ENCODE results near the gene FHAD1. TPM values are rescaled to one million over a fixed set of nuclear protein-coding genes. Genes with fewer than 3 reads are reported as not detected.

FHAD1 gene
- polyA plus RNA-seq, 3 donors = 0.67 to 0.69 TPM; not detected in 1

DNA sequence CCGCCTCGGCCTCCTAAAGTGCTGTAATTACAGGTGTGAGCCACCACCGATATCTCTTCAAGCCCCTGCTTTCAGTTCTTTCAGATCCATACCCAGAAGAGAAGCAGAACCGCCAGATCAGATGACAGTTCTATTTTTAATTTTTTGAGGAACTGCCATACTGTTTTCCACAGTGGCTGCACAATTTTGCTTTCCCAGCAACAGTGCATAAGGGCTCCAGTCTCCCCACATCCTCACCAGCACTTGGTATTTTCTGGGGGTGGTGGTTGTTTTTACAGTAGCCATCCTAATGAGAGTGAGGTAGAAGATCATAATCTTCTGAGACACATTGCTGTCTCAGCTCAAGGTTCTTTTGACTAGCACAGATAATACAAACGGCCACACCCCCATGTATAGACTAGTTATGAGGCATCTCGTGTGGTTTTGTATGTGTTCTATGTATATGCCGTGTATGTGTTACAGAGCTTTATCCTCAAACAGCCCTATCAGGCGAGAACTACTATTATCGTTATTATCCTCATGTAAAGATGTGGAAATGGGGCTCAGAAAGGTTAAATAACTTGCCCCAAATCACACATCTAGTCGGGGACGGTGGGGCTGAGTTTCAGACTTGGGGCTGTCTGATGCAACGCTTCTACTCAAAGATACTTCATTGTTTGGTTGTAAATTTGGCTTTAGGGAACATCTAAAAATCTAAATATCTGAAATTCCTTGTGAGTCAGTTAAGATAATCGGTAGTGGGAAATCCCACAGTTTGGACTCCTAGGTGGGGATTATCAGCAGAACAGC, 12.0 kb downstream of the FHAD1 start:
- no peaks in the 10 kb centered on the region for H3K79me2 ChIP-seq (ENCODE audit: insufficient read depth, low read length)
- TF ChIP-seq, protein P1, sequence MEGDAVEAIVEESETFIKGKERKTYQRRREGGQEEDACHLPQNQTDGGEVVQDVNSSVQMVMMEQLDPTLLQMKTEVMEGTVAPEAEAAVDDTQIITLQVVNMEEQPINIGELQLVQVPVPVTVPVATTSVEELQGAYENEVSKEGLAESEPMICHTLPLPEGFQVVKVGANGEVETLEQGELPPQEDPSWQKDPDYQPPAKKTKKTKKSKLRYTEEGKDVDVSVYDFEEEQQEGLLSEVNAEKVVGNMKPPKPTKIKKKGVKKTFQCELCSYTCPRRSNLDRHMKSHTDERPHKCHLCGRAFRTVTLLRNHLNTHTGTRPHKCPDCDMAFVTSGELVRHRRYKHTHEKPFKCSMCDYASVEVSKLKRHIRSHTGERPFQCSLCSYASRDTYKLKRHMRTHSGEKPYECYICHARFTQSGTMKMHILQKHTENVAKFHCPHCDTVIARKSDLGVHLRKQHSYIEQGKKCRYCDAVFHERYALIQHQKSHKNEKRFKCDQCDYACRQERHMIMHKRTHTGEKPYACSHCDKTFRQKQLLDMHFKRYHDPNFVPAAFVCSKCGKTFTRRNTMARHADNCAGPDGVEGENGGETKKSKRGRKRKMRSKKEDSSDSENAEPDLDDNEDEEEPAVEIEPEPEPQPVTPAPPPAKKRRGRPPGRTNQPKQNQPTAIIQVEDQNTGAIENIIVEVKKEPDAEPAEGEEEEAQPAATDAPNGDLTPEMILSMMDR (IDR thresholded peaks at IDR 0.05) = no peak
- no peaks in the 10 kb centered on the region for H3K27me3 ChIP-seq (ENCODE audit: control insufficient read depth in 2 of 2, insufficient read depth in 2 of 2, low read length in 2 of 2)
- H3K36me3 ChIP-seq (replicated peaks in 1 of 2; ENCODE audit: control insufficient read depth in 1 of 2, insufficient read depth in 2 of 2, low read length in 2 of 2) = no peaks in the 10 kb centered on the region
- peak overlapping the region in 1 of 3 experiments; percentile 31 for H3K4me3 ChIP-seq (replicated peaks in 1 of 3; ENCODE audit: low read depth in 2 of 3, low read length in 3 of 3)
- Mint-ChIP-seq H3K27me3 (ENCODE audit: low read depth in 3 of 3) (peaks cover 0 to 2% (median 0%) of the 10 kb centered on the region in 3 donors), H3K36me3 (no peaks in the 10 kb centered on the region), H3K4me1 (peaks cover 59% of the 10 kb centered on the region), H3K27ac (peak overlapping the region; percentile 88 to 98 (median 98)), H3K9me3 (no peaks in the 10 kb centered on the region), H3K4me3 (peak overlapping the region; percentile 56 to 85)
- peaks cover 53 to 55% of the 10 kb centered on the region in 2 donors for H3K4me1 ChIP-seq (ENCODE audit: control insufficient read depth in 1 of 2, insufficient read depth in 2 of 2, low read length in 2 of 2)
- peak; percentile 59 to 77 (median 64) for DNase-seq
- H4K20me1 ChIP-seq (ENCODE audit: insufficient read depth, low read length) = no peaks in the 10 kb centered on the region
- H3K4me2 ChIP-seq (replicated peaks; ENCODE audit: extremely low read depth, low read length, poor library complexity, severe bottlenecking) = peak overlapping the region; percentile 57
- no peak overlapping the region for H2AFZ ChIP-seq (ENCODE audit: insufficient read depth, low read depth, low read length, poor library complexity, severe bottlenecking)
- intact Hi-C loops (cut with micrococcal nuclease) = no loop called here
- peak overlapping the region; percentile 67 for H3K9ac ChIP-seq (ENCODE audit: insufficient read depth, low read length, poor library complexity, severe bottlenecking)
- H3K27ac ChIP-seq (ENCODE audit: low read depth in 1 of 2, low read length in 2 of 2) = peak overlapping the region; percentile 95
- no peaks in the 10 kb centered on the region for H3K9me3 ChIP-seq (replicated peaks in 1 of 2; ENCODE audit: control insufficient read depth in 1 of 2, insufficient read depth in 1 of 2, low read length in 2 of 2)
- WGBS (ENCODE audit: insufficient coverage) = 40% methylated on average over 4 of the region's 13 CpGs

DNA sequence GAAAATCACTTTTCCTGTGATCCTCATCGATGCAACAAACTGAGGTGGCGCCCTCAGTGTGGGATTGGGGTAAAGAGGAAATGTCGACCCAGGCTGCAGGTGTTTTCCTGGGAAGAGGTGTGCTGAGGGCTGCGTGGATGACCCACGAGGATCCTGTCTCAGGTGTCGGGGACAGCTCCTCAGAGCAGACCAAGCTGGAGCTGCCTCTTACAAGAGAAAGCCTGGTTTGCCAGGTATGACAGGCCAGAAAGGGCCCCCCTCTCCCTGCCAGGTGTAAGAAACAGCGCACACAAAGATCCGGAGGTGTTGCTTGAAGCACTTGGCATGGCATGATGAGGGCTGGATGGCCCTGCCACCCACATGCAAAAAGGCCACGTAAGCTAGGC, 12.6 kb downstream of the FHAD1 start:
- Mint-ChIP-seq H3K27ac (peak overlapping the region; percentile 88 to 98 (median 98)), H3K36me3 (no peaks in the 10 kb centered on the region), H3K9me3 (peaks cover 0 to 3% (median 0%) of the 10 kb centered on the region in 7 donors), H3K4me3 (no peak overlapping the region), H3K27me3 (ENCODE audit: low read depth in 3 of 3) (peaks cover 0 to 2% (median 0%) of the 10 kb centered on the region in 3 donors), H3K4me1 (peaks cover 59% of the 10 kb centered on the region)
- Histone ChIP-seq H3K9me3 (replicated peaks in 1 of 2; ENCODE audit: control insufficient read depth in 1 of 2, insufficient read depth in 1 of 2, low read length in 2 of 2) (no peaks in the 10 kb centered on the region), H3K27me3 (ENCODE audit: control insufficient read depth in 2 of 2, insufficient read depth in 2 of 2, low read length in 2 of 2) (no peaks in the 10 kb centered on the region), H3K79me2 (ENCODE audit: insufficient read depth, low read length) (no peaks in the 10 kb centered on the region), H3K36me3 (replicated peaks in 1 of 2; ENCODE audit: control insufficient read depth in 1 of 2, insufficient read depth in 2 of 2, low read length in 2 of 2) (no peaks in the 10 kb centered on the region), H3K4me3 (replicated peaks in 1 of 3; ENCODE audit: low read depth in 2 of 3, low read length in 3 of 3) (peak overlapping the region in 1 of 3 experiments; percentile 31), H3K27ac (ENCODE audit: low read depth in 1 of 2, low read length in 2 of 2) (peak overlapping the region; percentile 95), H4K20me1 (ENCODE audit: insufficient read depth, low read length) (no peaks in the 10 kb centered on the region), H3K4me2 (replicated peaks; ENCODE audit: extremely low read depth, low read length, poor library complexity, severe bottlenecking) (peak overlapping the region; percentile 57), H3K4me1 (ENCODE audit: control insufficient read depth in 1 of 2, insufficient read depth in 2 of 2, low read length in 2 of 2) (peaks cover 53 to 55% of the 10 kb centered on the region in 2 donors), H3K9ac (ENCODE audit: insufficient read depth, low read length, poor library complexity, severe bottlenecking) (peak overlapping the region; percentile 67), H2AFZ (ENCODE audit: insufficient read depth, low read depth, low read length, poor library complexity, severe bottlenecking) (no peak overlapping the region)
- 92% methylated on average over 6 of the region's 9 CpGs for WGBS (ENCODE audit: insufficient coverage)
- TF ChIP-seq, protein P1 (IDR thresholded peaks at IDR 0.05) = no peak
- intact Hi-C loops (cut with micrococcal nuclease) = loop anchor here (2.0 to 5.0 kb wide), 3 partner anchors 13 to 37 kb away; partner anchors contain the start of gene FHAD1 (in 1 of the 2)
- DNase-seq = no peak
